ENCODE measurements around the gene TIGD4.

DNA sequence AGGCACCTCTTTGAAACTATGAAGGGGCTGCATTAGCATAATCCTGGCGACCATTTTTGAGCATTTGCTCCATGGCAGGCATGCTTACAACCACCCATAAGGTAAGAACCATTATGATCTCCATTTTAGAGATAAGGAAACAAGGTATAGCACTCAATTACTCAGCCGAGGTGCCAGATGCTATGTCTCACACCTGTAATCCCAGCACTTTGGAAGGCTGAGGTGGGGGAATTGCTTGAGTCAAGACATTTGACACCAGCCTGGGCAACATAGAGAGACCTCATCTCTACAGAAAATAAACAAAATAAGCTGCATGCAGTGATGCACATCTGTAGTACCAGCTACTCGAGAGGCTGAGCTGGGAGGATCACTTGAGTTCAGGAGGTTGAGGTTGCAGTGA lies 43.6 kb downstream of the TIGD4 start:
- TF ChIP-seq POLR2A (IDR thresholded peaks at IDR 0.05), result no peak
- TF ChIP-seq, protein P1, sequence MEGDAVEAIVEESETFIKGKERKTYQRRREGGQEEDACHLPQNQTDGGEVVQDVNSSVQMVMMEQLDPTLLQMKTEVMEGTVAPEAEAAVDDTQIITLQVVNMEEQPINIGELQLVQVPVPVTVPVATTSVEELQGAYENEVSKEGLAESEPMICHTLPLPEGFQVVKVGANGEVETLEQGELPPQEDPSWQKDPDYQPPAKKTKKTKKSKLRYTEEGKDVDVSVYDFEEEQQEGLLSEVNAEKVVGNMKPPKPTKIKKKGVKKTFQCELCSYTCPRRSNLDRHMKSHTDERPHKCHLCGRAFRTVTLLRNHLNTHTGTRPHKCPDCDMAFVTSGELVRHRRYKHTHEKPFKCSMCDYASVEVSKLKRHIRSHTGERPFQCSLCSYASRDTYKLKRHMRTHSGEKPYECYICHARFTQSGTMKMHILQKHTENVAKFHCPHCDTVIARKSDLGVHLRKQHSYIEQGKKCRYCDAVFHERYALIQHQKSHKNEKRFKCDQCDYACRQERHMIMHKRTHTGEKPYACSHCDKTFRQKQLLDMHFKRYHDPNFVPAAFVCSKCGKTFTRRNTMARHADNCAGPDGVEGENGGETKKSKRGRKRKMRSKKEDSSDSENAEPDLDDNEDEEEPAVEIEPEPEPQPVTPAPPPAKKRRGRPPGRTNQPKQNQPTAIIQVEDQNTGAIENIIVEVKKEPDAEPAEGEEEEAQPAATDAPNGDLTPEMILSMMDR (IDR thresholded peaks at IDR 0.05), result no peak
- no peak for TF ChIP-seq POLR2AphosphoS5 (IDR thresholded peaks at IDR 0.05)
